ENCODE results near the gene SUSD2.
A peak's percentile ranks its signal among the peaks of the same experiment; 100 is the strongest.

Gene SUSD2

DNA sequence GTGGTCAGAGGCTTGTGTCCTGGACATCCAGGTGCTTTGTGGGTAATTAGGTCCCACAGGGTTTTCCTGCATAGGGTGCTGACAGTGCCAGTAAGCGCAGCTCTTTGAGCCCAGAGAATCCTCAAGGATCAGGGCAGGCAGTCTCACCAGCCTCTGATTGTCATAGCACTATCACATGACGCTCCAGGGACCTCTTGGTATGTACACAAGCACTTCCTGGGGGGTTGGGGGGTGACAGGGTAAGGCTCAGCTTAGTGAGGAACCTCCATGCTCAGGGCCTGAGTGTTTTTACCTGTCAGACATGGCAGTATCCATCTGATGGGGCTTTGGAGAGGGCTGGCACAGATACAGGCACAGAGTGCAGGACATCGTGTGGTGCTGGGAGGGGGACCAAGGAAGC, 27.9 kb upstream of the SUSD2 start:
- no peak for DNase-seq

- DNase-seq, result no peak
Observed at GRCh38 chr22:24153959-24154358, 27.3 kb upstream of the SUSD2 start.

GRCh38 chr22:24154826-24155225, 26.5 kb upstream of the SUSD2 start:
- no peak for DNase-seq

GRCh38 chr22:24155627-24156140, 25.6 kb upstream of the SUSD2 start:
- peak; percentile 39 for DNase-seq

- DNase-seq, result peak; percentile 56
Observed at GRCh38 chr22:24156141-24156912, 25.0 kb upstream of the SUSD2 start.

GRCh38 chr22:24156913-24157821, 24.1 kb upstream of the SUSD2 start:
- DNase-seq, result peak; percentile 86

DNA sequence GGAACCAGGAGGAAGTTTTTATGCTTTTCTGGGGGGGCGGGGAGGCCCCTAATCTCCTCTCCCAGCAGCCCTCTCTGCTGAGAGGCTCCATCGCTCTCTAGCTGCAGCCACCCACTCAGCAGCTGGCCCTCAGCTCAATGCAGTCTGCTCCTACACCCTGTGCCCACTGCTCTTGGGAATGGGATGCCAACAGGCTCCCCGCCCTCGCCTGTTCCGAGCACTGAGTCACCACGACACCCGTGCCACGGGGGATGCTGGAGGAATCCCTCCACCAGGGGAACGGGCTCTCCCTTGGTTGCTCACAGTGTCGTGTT, 23.5 kb upstream of the SUSD2 start:
- DNase-seq, result no peak

DNA sequence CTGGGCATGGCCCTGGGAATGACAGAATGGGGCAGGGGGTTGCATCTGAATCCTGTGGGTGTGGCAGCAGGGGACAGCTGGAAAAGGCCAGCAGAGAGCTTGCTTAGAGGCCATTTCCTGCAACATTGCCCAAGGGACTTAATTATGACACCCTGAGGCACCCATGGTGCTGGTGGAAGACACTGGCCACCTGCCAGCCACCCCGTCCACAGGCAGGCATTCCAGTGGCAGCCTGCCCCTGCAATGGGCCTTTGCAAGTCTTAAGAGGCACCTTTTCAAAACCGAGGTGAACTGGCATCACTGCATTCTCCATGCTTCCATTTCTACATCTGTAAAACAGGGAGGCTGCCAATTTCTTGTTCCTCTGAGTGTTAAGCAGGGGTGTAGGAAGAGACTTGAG, 21.6 kb upstream of the SUSD2 start:
- DNase-seq, result no peak

- no peak for DNase-seq
Observed at GRCh38 chr22:24160546-24160945, 20.7 kb upstream of the SUSD2 start.

GRCh38 chr22:24161485-24161884, 19.8 kb upstream of the SUSD2 start:
- no peak for DNase-seq

DNA sequence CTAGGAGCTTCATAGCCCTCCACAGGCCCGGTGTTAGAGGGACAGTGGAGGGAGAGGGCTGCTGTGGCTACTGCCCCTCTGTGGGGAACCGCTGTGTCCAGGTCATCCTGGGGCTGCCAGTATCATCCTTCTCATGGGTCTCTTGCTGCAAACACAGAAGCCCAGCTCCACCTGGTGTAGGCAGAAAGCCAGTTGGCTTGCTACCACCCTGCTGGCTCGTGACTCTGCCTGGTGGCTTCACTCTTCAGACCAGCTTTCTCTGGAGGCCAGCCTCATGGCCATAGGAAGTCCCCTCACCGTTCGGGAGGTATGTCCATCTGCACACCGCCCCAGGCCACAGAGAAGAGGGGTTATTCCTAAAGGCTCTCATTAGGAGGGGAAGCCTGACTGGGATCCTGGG, 19.4 kb upstream of the SUSD2 start:
- DNase-seq, result no peak

DNA sequence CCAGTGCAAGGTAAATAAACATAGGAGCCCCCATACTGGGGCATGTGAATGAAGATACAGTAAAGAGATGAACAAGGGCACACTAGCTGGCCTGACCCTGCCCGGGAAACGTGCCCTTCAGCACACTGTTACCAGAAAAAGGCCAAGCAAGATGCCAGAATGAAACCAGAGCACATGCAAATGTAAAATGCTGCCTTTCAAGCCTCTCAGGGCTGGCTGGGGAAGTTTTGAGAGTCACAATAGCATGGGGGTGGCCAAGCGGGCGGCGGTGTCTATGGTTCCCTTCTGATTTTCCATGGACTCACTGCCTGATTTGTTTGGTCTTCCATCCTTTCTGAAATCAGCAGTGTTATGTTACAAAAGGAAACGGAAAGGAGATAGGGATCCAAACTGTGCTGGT, 18.9 kb upstream of the SUSD2 start:
- no peak for DNase-seq

GRCh38 chr22:24164243-24164642, 17.0 kb upstream of the SUSD2 start:
- DNase-seq, result no peak

DNA sequence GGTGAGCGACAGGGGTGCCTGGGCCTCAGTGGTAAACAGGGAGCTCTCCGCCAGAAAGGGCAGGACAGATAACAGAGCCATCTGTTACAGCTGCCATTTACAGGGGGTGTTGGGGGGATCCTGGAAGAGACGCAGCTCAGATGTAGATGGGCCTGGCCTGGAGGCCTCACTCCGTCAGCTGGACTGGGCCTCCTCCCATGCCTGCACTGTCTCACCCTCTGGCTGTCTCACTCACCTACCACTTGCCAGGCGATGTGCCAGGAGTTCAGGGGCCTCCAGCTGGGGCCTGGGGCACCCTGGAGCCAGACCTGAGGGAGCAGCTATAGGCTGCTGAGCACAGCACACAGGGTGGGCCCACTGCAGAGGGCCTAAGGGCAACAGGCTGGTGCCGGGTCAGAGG, 16.3 kb upstream of the SUSD2 start:
- DNase-seq, result no peak

DNA sequence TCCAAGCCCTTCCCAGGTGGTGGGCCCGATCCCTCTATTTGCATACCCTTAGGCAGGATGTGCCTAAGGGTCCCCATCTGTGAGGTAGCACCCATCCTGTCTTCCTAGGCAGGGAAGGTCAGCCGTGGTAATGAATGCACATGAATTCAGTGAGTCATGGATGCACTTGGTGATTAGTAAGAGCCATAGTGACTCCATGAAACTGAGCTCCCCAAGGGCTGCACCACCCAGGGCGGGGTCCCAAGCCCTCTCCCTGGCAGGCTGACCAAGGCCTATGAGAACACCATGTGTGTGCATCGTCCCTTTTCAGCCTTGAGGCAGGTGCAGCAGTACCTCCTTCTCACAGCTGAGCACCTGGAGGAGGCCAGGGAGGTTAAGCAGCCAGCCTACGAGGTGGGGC, 15.6 kb upstream of the SUSD2 start:
- no peak for DNase-seq

- no peak for DNase-seq
Observed at GRCh38 chr22:24166811-24167210, 14.5 kb upstream of the SUSD2 start.

DNA sequence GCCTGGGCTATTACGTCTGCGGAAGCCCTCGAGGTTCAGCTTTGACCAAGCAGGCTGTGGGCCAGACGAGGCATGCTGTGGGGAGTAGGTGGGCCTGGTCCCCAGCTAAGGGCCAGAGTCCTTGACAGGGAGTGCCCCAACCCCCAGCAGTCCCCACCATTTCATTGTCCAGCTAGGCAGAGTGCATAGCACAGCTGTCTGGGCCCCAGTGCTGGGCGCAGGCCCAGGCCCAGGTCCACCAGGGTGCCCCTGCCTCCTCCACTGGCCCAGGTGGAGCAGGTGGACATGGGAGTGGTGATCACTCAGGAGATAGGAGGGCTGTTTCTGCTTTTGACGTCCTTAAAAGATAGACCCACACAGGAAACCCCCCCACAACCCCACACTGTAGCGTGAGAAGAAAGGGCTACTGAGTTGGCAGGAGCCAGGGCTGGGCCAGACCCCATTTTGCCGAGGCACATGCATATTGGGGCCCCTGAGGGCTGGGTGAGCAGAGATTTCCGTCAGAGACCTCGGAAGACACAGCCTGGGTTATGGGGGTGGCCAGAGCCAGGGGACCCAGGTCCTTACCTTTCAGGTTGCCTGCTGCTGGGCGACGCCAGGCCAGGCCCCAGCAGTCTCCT, 11.7 kb upstream of the SUSD2 start:
- no peak for DNase-seq

GRCh38 chr22:24170188-24170587, 11.1 kb upstream of the SUSD2 start:
- no peak for DNase-seq

DNA sequence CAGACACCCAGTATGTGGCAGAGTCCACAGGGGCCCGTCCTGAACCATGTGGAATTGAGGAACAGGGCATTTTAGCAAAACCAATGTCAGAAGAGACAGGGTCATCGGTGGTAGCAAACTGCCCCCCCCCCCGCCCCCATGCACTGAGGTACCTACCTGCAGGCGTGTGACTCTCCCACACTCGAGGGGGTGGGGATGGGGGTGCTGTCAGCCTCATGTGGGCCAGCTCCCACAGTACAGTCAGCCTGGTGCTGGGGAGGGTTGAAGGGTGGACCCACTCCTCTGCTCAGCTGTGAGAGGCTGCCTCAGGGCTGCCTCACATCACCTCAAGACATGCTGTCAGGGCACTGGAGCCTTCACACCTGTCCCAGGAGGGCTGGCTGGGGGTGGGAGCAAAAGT, 10.7 kb upstream of the SUSD2 start:
- DNase-seq, result no peak

DNA sequence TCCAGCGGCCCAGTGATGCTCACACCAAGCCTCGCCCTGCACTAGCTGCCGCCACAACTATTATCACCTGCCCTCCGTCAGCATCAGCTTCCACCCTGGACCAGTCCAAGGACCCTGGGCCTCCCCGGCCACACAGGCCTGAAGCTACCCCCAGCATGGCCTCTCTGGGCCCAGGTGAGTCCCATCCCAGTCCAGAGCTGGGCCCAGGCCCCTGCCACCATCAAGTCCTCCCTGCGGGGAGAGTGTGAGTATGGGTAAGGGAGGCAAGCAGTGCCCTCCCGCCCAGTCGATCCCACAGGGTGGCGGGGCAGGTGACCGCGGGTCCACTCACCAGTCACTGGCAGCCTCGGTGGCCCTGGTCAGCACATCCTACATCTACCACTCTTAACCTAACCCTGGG, 9.5 kb upstream of the SUSD2 start:
- DNase-seq, result no peak

DNA sequence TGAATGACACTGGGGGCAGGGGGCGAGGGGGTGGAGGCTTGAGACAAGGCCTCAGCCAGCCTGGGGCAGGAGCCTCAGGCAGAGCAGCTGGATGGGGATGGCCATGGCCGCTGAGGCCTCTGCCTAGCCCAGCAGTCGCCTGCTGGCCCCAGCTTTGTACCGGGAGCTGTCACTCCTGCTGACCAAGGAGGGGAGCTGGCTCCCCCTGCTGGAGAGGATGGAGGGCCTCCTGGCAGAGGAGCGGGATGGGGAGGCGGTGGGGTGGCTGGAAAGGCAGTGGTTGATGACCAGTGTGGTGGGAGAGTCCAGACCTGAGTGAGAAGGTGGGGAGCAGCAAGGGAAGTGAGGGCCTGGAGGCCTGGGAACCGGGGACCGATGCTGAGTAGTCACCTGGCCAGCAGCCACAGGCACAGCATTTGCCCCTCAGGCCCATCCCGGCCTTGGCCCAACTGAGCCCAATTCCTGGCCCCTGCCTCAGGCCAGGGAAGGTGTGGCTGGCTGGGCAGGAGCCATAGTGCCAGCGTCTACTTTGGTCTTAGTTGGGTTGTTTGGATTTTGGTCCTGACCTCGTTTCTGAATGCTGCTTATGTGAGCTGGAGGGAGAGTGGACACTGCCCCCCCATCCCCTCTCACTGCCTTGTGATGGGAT, 6.0 kb upstream of the SUSD2 start:
- DNase-seq, result peak; percentile 54

GRCh38 chr22:24176040-24176439, 5.2 kb upstream of the SUSD2 start:
- no peak for DNase-seq

GRCh38 chr22:24176630-24177029, 4.7 kb upstream of the SUSD2 start:
- no peak for DNase-seq

Measured in stimulated activated CD4-positive, alpha-beta T cell treated with anti-CD3 and anti-CD28 coated beads, Interleukin-1b, Interleukin-23, amount 100 ng/mL, for 48 hours (primary cell).